PFSK-1 (cell line): ENCODE measurements around the gene SLC39A11.

Experiments used
- FOXP2 ChIP-seq: optimal IDR thresholded peaks from 2 replicates; pipeline ENCODE3; 2011; ENCODE audit warnings: borderline replicate concordance, control low read depth, inconsistent platforms; ENCODE audit not compliant: insufficient read depth; ENCODE audit errors: extremely low read length, extremely low read depth
- POLR2AphosphoS5 ChIP-seq: IDR thresholded peaks from 2 replicates; pipeline ENCODE4 v1.6.1; 2012; ENCODE audit warnings: low read depth, mild to moderate bottlenecking, control low read depth, low read length, moderate library complexity
- SIN3A ChIP-seq: IDR thresholded peaks from 2 replicates; pipeline ENCODE4 v1.6.1; 2012; ENCODE audit warnings: mild to moderate bottlenecking, low read length, moderate library complexity, borderline replicate concordance; ENCODE audit not compliant: insufficient read depth
- TAF1 ChIP-seq: IDR thresholded peaks from 2 replicates; pipeline ENCODE4 v1.6.1; 2012; ENCODE audit warnings: low read length, control low read depth, borderline replicate concordance; ENCODE audit not compliant: insufficient read depth
- TF ChIP-seq, protein P1 (sequence below), 2 experiments: IDR thresholded peaks; 2 replicates each; pipeline versions ENCODE4 v1.6.1 to v1.8.0; 2011 to 2012; ENCODE audit warnings: low read depth in 2 of 2, low read length in 2 of 2, control low read depth in 1 of 2, inconsistent platforms in 1 of 2, mild to moderate bottlenecking in 1 of 2, moderate library complexity in 1 of 2; ENCODE audit not compliant: insufficient read depth in 1 of 2

Gene SLC39A11

DNA sequence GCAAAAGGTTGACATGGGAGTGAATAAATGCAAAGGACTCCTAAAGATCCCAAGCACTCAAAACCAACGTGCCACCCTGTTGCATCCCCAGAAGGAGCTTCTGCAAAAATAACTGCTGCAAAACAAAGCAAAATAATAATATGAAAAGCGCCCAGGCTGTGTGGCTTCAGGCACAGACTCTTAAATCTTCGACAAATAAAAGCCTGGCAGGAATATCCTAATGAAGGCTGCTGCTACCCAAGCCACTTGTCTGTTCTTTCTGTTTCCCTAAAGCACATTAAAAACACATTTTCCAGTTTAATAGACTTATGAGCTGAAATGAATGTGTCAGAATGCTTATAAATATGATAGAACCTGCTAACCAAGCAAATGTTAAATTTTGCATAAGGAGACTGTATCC lies 154.0 kb downstream of the SLC39A11 start:
- TF ChIP-seq, protein P1, sequence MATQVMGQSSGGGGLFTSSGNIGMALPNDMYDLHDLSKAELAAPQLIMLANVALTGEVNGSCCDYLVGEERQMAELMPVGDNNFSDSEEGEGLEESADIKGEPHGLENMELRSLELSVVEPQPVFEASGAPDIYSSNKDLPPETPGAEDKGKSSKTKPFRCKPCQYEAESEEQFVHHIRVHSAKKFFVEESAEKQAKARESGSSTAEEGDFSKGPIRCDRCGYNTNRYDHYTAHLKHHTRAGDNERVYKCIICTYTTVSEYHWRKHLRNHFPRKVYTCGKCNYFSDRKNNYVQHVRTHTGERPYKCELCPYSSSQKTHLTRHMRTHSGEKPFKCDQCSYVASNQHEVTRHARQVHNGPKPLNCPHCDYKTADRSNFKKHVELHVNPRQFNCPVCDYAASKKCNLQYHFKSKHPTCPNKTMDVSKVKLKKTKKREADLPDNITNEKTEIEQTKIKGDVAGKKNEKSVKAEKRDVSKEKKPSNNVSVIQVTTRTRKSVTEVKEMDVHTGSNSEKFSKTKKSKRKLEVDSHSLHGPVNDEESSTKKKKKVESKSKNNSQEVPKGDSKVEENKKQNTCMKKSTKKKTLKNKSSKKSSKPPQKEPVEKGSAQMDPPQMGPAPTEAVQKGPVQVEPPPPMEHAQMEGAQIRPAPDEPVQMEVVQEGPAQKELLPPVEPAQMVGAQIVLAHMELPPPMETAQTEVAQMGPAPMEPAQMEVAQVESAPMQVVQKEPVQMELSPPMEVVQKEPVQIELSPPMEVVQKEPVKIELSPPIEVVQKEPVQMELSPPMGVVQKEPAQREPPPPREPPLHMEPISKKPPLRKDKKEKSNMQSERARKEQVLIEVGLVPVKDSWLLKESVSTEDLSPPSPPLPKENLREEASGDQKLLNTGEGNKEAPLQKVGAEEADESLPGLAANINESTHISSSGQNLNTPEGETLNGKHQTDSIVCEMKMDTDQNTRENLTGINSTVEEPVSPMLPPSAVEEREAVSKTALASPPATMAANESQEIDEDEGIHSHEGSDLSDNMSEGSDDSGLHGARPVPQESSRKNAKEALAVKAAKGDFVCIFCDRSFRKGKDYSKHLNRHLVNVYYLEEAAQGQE (IDR thresholded peaks at IDR 0.05; ENCODE audit: insufficient read depth in 1 of 2, low read depth in 2 of 2, low read length in 2 of 2): no peak
- TF ChIP-seq TAF1 (no peak), POLR2AphosphoS5 (no peak), SIN3A (no peak), FOXP2 (no peak)

DNA sequence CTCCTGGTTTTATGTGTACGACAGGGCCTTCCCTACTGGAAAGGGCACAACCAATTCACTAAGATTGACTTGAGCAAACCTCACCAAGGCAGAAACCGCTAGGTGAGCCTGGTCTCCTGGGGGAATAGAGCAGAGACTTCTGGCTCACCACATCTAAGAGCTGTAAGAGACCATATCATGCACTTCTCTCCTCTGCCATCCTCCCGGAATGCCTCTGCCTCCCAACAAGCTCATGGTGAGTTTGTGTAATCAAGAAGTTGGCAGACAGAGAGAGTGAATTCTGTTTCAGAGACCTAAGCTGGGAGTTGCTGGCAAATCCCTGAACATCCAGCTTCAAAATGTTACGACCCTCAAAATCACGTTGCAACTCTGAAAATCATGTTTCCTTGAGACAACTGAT lies 154.8 kb downstream of the SLC39A11 start:
- TF ChIP-seq SIN3A (no peak), FOXP2 (no peak), POLR2AphosphoS5 (no peak), TAF1 (no peak)
- TF ChIP-seq, protein P1 (IDR thresholded peaks at IDR 0.05; ENCODE audit: insufficient read depth in 1 of 2, low read depth in 2 of 2, low read length in 2 of 2): no peak

DNA sequence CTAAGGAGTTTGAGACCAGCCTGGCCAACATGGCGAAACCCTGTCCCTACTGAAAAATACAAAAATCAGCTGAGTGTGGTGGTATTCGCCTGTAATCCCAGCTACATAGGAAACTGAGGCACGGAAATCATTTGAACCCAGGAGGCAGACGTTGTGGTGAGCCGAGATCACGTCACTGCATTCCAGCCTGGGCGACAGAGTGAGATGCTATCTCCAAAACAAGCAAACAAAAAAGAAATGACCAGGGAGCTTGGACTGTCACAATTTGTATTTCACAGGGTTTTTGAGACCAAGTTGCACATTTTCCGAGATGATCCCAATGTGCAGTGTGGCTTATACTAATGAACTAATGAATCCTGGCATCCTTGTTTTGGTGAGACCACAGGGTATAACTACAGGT lies 156.5 kb downstream of the SLC39A11 start:
- TF ChIP-seq, protein P1 (IDR thresholded peaks at IDR 0.05; ENCODE audit: insufficient read depth in 1 of 2, low read depth in 2 of 2, low read length in 2 of 2): no peak
- TF ChIP-seq FOXP2: no peak
- TF ChIP-seq POLR2AphosphoS5: no peak
- no peak for TF ChIP-seq SIN3A

DNA sequence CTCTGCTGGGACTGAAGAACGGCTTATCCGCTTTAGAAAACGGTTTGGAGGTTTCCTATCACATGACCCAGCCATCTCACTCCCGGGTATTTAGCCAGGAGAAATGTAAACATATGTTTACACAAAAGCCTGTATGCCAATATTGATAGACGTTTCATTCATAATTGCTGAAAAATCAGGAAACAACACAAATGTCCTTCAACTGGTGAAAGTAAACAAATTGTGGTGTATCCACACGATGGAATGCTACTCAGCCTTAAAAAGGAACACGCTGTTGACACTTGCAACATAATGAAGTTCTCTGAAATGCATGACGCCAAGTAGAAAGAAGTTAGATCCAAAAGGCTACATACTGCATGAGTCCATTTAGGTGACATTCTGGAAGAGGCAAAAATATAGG lies 157.6 kb downstream of the SLC39A11 start:
- TF ChIP-seq POLR2AphosphoS5 (no peak), FOXP2 (no peak), SIN3A (no peak), TAF1 (no peak)
- TF ChIP-seq, protein P1 (IDR thresholded peaks at IDR 0.05; ENCODE audit: insufficient read depth in 1 of 2, low read depth in 2 of 2, low read length in 2 of 2): no peak

DNA sequence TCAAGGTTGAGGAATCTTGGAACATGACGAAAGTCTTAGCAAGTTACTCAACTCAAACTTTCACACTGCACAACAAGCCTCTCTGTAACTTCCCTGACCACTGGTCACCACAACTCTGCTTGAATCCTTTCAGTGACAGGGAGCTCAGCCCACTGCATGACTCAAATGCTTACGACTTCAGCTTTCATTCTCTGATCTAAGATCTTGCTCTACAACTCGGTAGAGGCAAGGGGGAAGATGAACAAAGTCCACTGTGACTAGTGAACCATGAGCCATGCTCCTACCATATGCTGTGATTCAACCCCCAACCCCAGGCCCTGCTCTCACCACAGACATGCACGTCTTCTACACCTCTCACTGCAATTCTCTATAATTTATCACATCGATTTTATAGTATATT lies 160.9 kb downstream of the SLC39A11 start:
- no peak for TF ChIP-seq FOXP2
- TF ChIP-seq SIN3A: no peak
- no peak for TF ChIP-seq POLR2AphosphoS5
- TF ChIP-seq, protein P1 (IDR thresholded peaks at IDR 0.05; ENCODE audit: insufficient read depth in 1 of 2, low read depth in 2 of 2, low read length in 2 of 2): no peak
- TF ChIP-seq TAF1: no peak
